ENCODE measurements around the gene SLC38A7.

DNA sequence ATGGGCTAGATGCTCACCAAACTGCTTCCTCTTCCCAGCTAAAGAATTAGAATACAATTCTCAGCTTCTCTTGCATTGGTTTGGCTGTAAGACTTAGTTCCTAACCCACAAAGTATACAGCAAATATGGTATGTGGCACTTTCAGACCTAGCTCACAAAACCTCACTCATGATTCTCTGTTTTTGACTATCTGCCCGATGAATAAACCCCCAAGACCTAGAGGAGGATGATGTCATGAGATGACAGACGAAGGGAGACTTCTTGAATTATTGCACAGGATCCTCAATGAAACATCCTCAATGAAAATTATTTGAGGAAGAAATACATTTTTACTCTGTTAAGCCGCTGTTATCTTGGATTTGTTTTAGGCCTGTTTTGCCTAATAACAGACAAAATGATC is 69.3 kb downstream of the SLC38A7 start:
- TF ChIP-seq, protein P1, sequence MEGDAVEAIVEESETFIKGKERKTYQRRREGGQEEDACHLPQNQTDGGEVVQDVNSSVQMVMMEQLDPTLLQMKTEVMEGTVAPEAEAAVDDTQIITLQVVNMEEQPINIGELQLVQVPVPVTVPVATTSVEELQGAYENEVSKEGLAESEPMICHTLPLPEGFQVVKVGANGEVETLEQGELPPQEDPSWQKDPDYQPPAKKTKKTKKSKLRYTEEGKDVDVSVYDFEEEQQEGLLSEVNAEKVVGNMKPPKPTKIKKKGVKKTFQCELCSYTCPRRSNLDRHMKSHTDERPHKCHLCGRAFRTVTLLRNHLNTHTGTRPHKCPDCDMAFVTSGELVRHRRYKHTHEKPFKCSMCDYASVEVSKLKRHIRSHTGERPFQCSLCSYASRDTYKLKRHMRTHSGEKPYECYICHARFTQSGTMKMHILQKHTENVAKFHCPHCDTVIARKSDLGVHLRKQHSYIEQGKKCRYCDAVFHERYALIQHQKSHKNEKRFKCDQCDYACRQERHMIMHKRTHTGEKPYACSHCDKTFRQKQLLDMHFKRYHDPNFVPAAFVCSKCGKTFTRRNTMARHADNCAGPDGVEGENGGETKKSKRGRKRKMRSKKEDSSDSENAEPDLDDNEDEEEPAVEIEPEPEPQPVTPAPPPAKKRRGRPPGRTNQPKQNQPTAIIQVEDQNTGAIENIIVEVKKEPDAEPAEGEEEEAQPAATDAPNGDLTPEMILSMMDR (conservative IDR thresholded peaks at IDR 0.05; ENCODE audit: low read depth, low read length) = no peak
- TF ChIP-seq EZH2 (IDR thresholded peaks at IDR 0.05; ENCODE audit: borderline replicate concordance, low read depth, low read length, poor library complexity, severe bottlenecking) = no peak
